ENCODE results near the gene CLK3.

Gene CLK3

DNA sequence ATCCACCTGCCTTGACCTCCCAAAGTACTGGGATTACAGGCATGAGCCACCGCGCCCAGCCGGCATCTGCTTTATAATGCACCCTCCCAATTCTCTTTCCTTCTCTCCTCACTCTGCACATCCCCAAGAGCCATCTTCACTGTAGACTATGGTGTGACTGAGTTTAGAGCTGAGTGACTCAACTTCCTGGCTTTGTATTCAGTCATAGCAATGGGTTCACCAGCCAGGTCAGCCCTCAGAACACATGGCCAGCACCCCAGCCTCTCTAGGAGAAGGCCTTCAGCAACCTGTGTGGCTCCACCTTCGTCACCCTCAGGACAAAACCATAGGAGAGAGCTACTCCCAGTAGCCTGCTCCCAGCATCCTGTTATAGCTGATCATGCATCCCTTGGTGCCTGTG, 41.6 kb upstream of the CLK3 start:
- H4K8ac ChIP-seq (ENCODE audit: low read length): no peak overlapping the region
- H3K23ac ChIP-seq (ENCODE audit: low read length in 2 of 2): no peak overlapping the region
- no peak for DNase-seq
- no peak overlapping the region for H2BK15ac ChIP-seq (ENCODE audit: low read depth, poor library complexity, severe bottlenecking)
- no peak overlapping the region for H2AFZ ChIP-seq (ENCODE audit: low read depth, low read length)
- H3K18ac ChIP-seq (ENCODE audit: low read depth in 1 of 2, low read length in 2 of 2): no peak overlapping the region
- no peak overlapping the region for H3K9ac ChIP-seq (ENCODE audit: low read length)
- H3K14ac ChIP-seq (ENCODE audit: low read length in 2 of 2): no peak overlapping the region
- H2AK5ac ChIP-seq (ENCODE audit: low read length, severe bottlenecking): no peak overlapping the region
- H3K4ac ChIP-seq (ENCODE audit: low read depth in 1 of 2, low read length in 2 of 2): no peak overlapping the region
- H3K36me3 ChIP-seq (ENCODE audit: control insufficient read depth in 1 of 2, insufficient read depth in 2 of 2, low read depth in 1 of 2, low read length in 2 of 2): peaks cover 6 to 17% of the 10 kb centered on the region in 2 experiments
- no peak overlapping the region for H3K4me2 ChIP-seq (ENCODE audit: low read length, poor library complexity, severe bottlenecking)
- H2BK120ac ChIP-seq (ENCODE audit: low read depth, low read length): no peak overlapping the region
- WGBS: over 99% methylated on average over 3 of the region's 4 CpGs
- peaks cover 3% of the 10 kb centered on the region for H3K4me1 ChIP-seq (ENCODE audit: control insufficient read depth, insufficient read depth, low read depth, low read length)
- H3K27me3 ChIP-seq (ENCODE audit: control insufficient read depth in 1 of 2, insufficient read depth in 1 of 2, low read length in 2 of 2): no peaks in the 10 kb centered on the region
- no peak overlapping the region for H3K27ac ChIP-seq (ENCODE audit: low read length, poor library complexity, severe bottlenecking)
- H2BK5ac ChIP-seq (ENCODE audit: low read depth, low read length, poor library complexity, severe bottlenecking): no peak overlapping the region
- H3K4me3 ChIP-seq (ENCODE audit: insufficient read depth in 1 of 2, low read depth in 1 of 2, low read length in 2 of 2): no peak overlapping the region
- peak overlapping the region; percentile 37 for H4K91ac ChIP-seq (ENCODE audit: low read length)
- H3K9me3 ChIP-seq (ENCODE audit: control insufficient read depth, low read length): no peaks in the 10 kb centered on the region
- H3K79me1 ChIP-seq (replicated peaks; ENCODE audit: low read length, poor library complexity, severe bottlenecking): peaks cover 7% of the 10 kb centered on the region
- H2BK12ac ChIP-seq (ENCODE audit: low read length in 2 of 2): no peak overlapping the region

DNA sequence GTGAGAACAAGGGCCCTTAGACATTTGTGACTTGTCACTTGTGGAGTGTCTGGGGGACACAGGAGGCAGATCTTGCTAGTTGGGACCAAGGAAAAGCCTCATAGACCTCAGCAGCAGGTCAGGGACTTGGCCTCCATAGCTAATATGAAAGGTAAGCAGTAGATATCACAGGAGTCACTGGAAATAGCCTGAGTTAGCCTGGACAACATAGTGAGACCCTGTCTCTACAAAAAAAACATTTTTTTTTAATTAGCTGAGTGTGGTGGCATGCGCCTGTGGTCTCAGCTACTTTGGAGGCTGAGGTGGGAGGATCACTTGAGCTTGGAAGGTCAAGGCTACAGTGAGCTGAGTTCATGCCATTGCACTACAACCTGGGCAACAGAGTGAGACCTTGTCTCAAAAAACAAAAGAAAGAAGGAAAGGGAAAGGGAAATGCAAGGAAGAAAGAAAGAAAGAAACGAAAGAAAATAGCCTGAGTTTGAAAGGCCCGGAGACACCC, 37.1 kb upstream of the CLK3 start:
- Histone ChIP-seq H2BK120ac (ENCODE audit: low read depth, low read length) (no peak overlapping the region), H4K91ac (ENCODE audit: low read length) (no peak overlapping the region), H3K4me2 (ENCODE audit: low read length, poor library complexity, severe bottlenecking) (no peak overlapping the region), H3K9me3 (ENCODE audit: control insufficient read depth, low read length) (no peaks in the 10 kb centered on the region), H3K27ac (ENCODE audit: low read length, poor library complexity, severe bottlenecking) (no peak overlapping the region), H3K18ac (ENCODE audit: low read depth in 1 of 2, low read length in 2 of 2) (no peak overlapping the region), H3K14ac (ENCODE audit: low read length in 2 of 2) (no peak overlapping the region), H3K79me1 (replicated peaks; ENCODE audit: low read length, poor library complexity, severe bottlenecking) (peaks cover 5% of the 10 kb centered on the region), H4K8ac (ENCODE audit: low read length) (no peak overlapping the region), H2AK5ac (ENCODE audit: low read length, severe bottlenecking) (no peak overlapping the region), H3K27me3 (ENCODE audit: control insufficient read depth in 1 of 2, insufficient read depth in 1 of 2, low read length in 2 of 2) (no peaks in the 10 kb centered on the region), H2AFZ (ENCODE audit: low read depth, low read length) (no peak overlapping the region), H2BK5ac (ENCODE audit: low read depth, low read length, poor library complexity, severe bottlenecking) (no peak overlapping the region), H3K4ac (ENCODE audit: low read depth in 1 of 2, low read length in 2 of 2) (no peak overlapping the region), H3K23ac (ENCODE audit: low read length in 2 of 2) (no peak overlapping the region), H3K36me3 (ENCODE audit: control insufficient read depth in 1 of 2, insufficient read depth in 2 of 2, low read depth in 1 of 2, low read length in 2 of 2) (peaks cover 9 to 25% of the 10 kb centered on the region in 2 experiments), H3K4me3 (ENCODE audit: insufficient read depth in 1 of 2, low read depth in 1 of 2, low read length in 2 of 2) (no peak overlapping the region), H3K4me1 (ENCODE audit: control insufficient read depth, insufficient read depth, low read depth, low read length) (no peaks in the 10 kb centered on the region), H2BK15ac (ENCODE audit: low read depth, poor library complexity, severe bottlenecking) (no peak overlapping the region), H2BK12ac (ENCODE audit: low read length in 2 of 2) (no peak overlapping the region), H3K9ac (ENCODE audit: low read length) (no peak overlapping the region)
- 96% methylated on average over 3 of the region's 3 CpGs for WGBS
- no peak for DNase-seq

DNA sequence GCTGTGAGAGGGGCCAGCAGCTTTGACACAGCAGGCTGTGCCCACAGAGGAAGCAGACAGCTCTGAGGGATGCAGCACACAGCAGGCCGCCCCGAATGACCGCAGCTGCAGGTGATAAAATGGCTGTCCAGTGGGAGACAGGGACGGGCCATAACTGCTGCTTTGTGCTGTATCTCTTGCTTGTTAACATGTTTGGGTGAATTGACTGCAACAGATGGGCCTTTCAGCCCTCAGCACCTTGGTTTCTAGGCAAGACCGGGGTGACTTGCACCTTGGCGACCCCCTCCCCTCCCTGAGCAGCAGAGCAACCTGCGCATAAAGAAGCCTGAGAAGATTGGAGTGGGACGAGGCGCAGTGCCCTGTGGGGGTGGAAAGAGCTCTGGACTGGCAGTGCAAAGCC, 36.6 kb upstream of the CLK3 start:
- Histone ChIP-seq H3K36me3 (ENCODE audit: control insufficient read depth in 1 of 2, insufficient read depth in 2 of 2, low read depth in 1 of 2, low read length in 2 of 2) (peaks cover 7 to 25% of the 10 kb centered on the region in 2 experiments), H3K4me2 (ENCODE audit: low read length, poor library complexity, severe bottlenecking) (no peak overlapping the region), H3K27me3 (ENCODE audit: control insufficient read depth in 1 of 2, insufficient read depth in 1 of 2, low read length in 2 of 2) (no peaks in the 10 kb centered on the region), H2AFZ (ENCODE audit: low read depth, low read length) (no peak overlapping the region), H3K4me3 (ENCODE audit: insufficient read depth in 1 of 2, low read depth in 1 of 2, low read length in 2 of 2) (no peak overlapping the region), H2BK15ac (ENCODE audit: low read depth, poor library complexity, severe bottlenecking) (no peak overlapping the region), H3K9me3 (ENCODE audit: control insufficient read depth, low read length) (no peaks in the 10 kb centered on the region), H3K79me1 (replicated peaks; ENCODE audit: low read length, poor library complexity, severe bottlenecking) (peaks cover 5% of the 10 kb centered on the region), H3K23ac (ENCODE audit: low read length in 2 of 2) (no peak overlapping the region), H2BK120ac (ENCODE audit: low read depth, low read length) (no peak overlapping the region), H4K8ac (ENCODE audit: low read length) (no peak overlapping the region), H2BK12ac (ENCODE audit: low read length in 2 of 2) (no peak overlapping the region), H3K14ac (ENCODE audit: low read length in 2 of 2) (no peak overlapping the region), H3K27ac (ENCODE audit: low read length, poor library complexity, severe bottlenecking) (no peak overlapping the region), H2AK5ac (ENCODE audit: low read length, severe bottlenecking) (no peak overlapping the region), H3K4me1 (ENCODE audit: control insufficient read depth, insufficient read depth, low read depth, low read length) (no peaks in the 10 kb centered on the region), H3K9ac (ENCODE audit: low read length) (no peak overlapping the region), H3K18ac (ENCODE audit: low read depth in 1 of 2, low read length in 2 of 2) (no peak overlapping the region), H2BK5ac (ENCODE audit: low read depth, low read length, poor library complexity, severe bottlenecking) (no peak overlapping the region), H4K91ac (ENCODE audit: low read length) (no peak overlapping the region), H3K4ac (ENCODE audit: low read depth in 1 of 2, low read length in 2 of 2) (no peak overlapping the region)
- 98% methylated on average over 9 of the region's 9 CpGs for WGBS
- DNase-seq: no peak

DNA sequence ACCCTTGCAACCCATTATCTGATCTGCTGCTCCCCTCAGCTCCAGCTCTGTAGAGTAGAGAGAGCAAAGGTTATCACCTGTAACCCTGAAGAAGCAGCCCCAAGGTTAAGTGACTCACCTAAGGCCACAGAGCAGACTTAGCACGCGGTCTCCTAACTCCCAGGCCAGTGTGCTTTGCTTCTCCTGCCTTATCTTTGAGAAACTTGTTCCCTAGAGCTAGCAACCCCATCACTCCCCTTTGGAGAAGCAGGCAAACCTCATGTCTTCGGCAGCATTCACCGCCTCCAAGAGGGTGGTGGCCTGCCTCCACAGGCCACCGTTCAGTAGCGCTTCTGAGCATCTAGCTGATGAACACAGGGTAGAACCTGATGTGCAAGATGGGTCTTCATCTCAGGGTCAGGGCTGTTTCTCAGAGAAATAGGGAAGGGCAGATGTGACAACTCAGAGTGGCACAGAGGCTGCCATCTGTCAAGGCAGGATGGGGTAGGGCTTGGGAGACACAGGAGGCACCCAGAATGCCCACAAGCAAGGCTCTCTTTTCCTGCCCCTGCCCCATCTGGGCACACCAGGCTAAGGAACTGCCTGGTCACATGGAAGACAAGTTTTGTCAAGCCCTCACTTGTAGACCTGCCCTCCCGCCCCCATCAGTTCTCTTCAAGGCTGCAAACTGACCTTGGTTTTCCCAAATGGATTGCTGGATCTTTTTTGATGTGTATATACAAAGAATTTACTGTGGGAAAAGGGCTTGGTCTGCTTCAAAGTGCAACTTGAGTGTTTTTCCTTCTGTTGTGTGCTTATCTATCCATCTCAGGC, 34.9 kb upstream of the CLK3 start:
- WGBS: 93% methylated on average over 7 of the region's 7 CpGs
- Histone ChIP-seq H2BK12ac (ENCODE audit: low read length in 2 of 2) (no peak overlapping the region), H3K79me1 (replicated peaks; ENCODE audit: low read length, poor library complexity, severe bottlenecking) (peaks cover 5% of the 10 kb centered on the region), H3K18ac (ENCODE audit: low read depth in 1 of 2, low read length in 2 of 2) (no peak overlapping the region), H3K9me3 (ENCODE audit: control insufficient read depth, low read length) (no peaks in the 10 kb centered on the region), H3K4me3 (ENCODE audit: insufficient read depth in 1 of 2, low read depth in 1 of 2, low read length in 2 of 2) (no peak overlapping the region), H2BK15ac (ENCODE audit: low read depth, poor library complexity, severe bottlenecking) (no peak overlapping the region), H4K91ac (ENCODE audit: low read length) (no peak overlapping the region), H2BK120ac (ENCODE audit: low read depth, low read length) (no peak overlapping the region), H3K27me3 (ENCODE audit: control insufficient read depth in 1 of 2, insufficient read depth in 1 of 2, low read length in 2 of 2) (no peaks in the 10 kb centered on the region), H3K27ac (ENCODE audit: low read length, poor library complexity, severe bottlenecking) (no peak overlapping the region), H3K23ac (ENCODE audit: low read length in 2 of 2) (no peak overlapping the region), H3K36me3 (ENCODE audit: control insufficient read depth in 1 of 2, insufficient read depth in 2 of 2, low read depth in 1 of 2, low read length in 2 of 2) (peaks cover 5 to 21% of the 10 kb centered on the region in 2 experiments), H3K4me1 (ENCODE audit: control insufficient read depth, insufficient read depth, low read depth, low read length) (no peaks in the 10 kb centered on the region), H3K9ac (ENCODE audit: low read length) (no peak overlapping the region), H3K14ac (ENCODE audit: low read length in 2 of 2) (no peak overlapping the region), H3K4me2 (ENCODE audit: low read length, poor library complexity, severe bottlenecking) (no peak overlapping the region), H4K8ac (ENCODE audit: low read length) (no peak overlapping the region), H2BK5ac (ENCODE audit: low read depth, low read length, poor library complexity, severe bottlenecking) (no peak overlapping the region), H2AFZ (ENCODE audit: low read depth, low read length) (no peak overlapping the region), H2AK5ac (ENCODE audit: low read length, severe bottlenecking) (no peak overlapping the region), H3K4ac (ENCODE audit: low read depth in 1 of 2, low read length in 2 of 2) (no peak overlapping the region)
- no peak for DNase-seq
